ENCODE results near the gene EHF. TPM values are rescaled to one million over a fixed set of nuclear protein-coding genes. Genes with fewer than 3 reads are reported as not detected.

EHF gene
- total RNA-seq, 1 experiment from 2014 or later = 0.51 TPM

DNA sequence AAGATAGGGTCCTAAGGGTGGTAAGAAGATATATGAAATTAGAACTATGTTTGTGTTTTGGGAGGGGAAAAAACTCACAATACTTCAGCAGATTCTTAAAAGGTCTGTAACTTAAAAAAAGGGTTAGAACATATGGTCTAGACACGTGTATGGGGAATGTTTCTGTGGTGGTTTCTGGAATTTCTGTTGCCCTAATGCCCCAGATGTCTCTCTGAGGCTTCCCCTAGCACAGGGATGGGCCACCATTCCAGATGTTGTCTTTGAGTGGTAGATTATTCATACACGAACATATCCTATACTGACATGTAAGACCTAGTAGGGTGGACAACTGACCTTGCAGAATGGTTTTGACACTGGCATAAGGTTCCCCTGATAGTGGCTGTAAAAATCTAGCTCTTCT lies 26.2 kb downstream of the EHF start:
- Histone ChIP-seq H3K4me3 (ENCODE audit: low read depth in 2 of 2, low read length in 2 of 2) (no peak overlapping the region), H3K27ac (ENCODE audit: low read length) (peak overlapping the region; percentile 58; the same call in 1 of the 2 replicates), H3K36me3 (ENCODE audit: control insufficient read depth, insufficient read depth, low read length) (no peaks in the 10 kb centered on the region), H3K9me3 (ENCODE audit: control insufficient read depth, insufficient read depth, low read depth, low read length) (no peaks in the 10 kb centered on the region; the same call in 1 of the 2 replicates), H3K27me3 (ENCODE audit: control insufficient read depth, insufficient read depth, low read length) (no peaks in the 10 kb centered on the region), H3K4me1 (ENCODE audit: control insufficient read depth, insufficient read depth, low read length) (no peaks in the 10 kb centered on the region)
- POLR2A ChIA-PET = interaction anchor here (0.7 kb wide), 1 partner anchor 180 kb away, joined by 13 read pairs; no protein-coding TSS in a partner anchor
- CTCF ChIA-PET = no interaction called here
- no TSS peak for BruUV-seq (replicated peaks)
- intact Hi-C loops (cut with micrococcal nuclease; ENCODE audit: unreplicated experiment) (no loop called here), in situ Hi-C loops (cut with HindIII; ENCODE audit: low pct_unique_long_range_greater_than_20kb, low sequenced_read_pairs) (no loop called here)
- DNase-seq (ENCODE audit: low read depth, low spot score) (no peak), ATAC-seq (no peak)
- TF ChIP-seq TCF7L2 (IDR thresholded peaks at IDR 0.05; ENCODE audit: low read depth, low read length) (no peak), SIN3A (IDR thresholded peaks at IDR 0.05; ENCODE audit: borderline replicate concordance, insufficient read depth, low read depth, low read length) (no peak), POLR2AphosphoS5 (IDR thresholded peaks at IDR 0.05; ENCODE audit: low read depth, low read length) (no peak)
- TF ChIP-seq, protein P1, sequence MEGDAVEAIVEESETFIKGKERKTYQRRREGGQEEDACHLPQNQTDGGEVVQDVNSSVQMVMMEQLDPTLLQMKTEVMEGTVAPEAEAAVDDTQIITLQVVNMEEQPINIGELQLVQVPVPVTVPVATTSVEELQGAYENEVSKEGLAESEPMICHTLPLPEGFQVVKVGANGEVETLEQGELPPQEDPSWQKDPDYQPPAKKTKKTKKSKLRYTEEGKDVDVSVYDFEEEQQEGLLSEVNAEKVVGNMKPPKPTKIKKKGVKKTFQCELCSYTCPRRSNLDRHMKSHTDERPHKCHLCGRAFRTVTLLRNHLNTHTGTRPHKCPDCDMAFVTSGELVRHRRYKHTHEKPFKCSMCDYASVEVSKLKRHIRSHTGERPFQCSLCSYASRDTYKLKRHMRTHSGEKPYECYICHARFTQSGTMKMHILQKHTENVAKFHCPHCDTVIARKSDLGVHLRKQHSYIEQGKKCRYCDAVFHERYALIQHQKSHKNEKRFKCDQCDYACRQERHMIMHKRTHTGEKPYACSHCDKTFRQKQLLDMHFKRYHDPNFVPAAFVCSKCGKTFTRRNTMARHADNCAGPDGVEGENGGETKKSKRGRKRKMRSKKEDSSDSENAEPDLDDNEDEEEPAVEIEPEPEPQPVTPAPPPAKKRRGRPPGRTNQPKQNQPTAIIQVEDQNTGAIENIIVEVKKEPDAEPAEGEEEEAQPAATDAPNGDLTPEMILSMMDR (IDR thresholded peaks at IDR 0.05) = no peak
- TF ChIP-seq, protein P2, sequence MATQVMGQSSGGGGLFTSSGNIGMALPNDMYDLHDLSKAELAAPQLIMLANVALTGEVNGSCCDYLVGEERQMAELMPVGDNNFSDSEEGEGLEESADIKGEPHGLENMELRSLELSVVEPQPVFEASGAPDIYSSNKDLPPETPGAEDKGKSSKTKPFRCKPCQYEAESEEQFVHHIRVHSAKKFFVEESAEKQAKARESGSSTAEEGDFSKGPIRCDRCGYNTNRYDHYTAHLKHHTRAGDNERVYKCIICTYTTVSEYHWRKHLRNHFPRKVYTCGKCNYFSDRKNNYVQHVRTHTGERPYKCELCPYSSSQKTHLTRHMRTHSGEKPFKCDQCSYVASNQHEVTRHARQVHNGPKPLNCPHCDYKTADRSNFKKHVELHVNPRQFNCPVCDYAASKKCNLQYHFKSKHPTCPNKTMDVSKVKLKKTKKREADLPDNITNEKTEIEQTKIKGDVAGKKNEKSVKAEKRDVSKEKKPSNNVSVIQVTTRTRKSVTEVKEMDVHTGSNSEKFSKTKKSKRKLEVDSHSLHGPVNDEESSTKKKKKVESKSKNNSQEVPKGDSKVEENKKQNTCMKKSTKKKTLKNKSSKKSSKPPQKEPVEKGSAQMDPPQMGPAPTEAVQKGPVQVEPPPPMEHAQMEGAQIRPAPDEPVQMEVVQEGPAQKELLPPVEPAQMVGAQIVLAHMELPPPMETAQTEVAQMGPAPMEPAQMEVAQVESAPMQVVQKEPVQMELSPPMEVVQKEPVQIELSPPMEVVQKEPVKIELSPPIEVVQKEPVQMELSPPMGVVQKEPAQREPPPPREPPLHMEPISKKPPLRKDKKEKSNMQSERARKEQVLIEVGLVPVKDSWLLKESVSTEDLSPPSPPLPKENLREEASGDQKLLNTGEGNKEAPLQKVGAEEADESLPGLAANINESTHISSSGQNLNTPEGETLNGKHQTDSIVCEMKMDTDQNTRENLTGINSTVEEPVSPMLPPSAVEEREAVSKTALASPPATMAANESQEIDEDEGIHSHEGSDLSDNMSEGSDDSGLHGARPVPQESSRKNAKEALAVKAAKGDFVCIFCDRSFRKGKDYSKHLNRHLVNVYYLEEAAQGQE (IDR thresholded peaks at IDR 0.05; ENCODE audit: insufficient read depth in 1 of 2, low read depth in 2 of 2, low read length in 1 of 2) = no peak

DNA sequence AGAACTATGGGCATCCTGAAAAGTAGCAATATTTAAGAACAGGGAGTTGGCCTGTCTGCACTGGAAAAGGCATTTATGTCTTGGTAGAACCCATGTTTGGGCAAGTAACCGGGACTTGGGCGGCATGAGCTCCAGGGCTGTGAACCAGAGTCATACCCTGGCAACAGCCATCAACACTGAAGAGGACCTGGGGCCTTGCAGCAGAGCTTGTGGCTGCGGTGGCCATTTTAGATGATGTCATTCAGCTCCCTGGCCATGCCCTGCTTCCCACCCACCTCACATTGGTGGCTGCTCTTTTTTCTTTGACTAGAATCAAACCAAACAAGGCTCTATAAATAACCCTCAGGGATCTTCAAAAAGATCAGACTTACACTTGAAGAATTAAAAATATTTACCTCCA lies 26.6 kb downstream of the EHF start:
- Histone ChIP-seq H3K27me3 (ENCODE audit: control insufficient read depth, insufficient read depth, low read length) (no peaks in the 10 kb centered on the region), H3K4me1 (ENCODE audit: control insufficient read depth, insufficient read depth, low read length) (no peaks in the 10 kb centered on the region), H3K36me3 (ENCODE audit: control insufficient read depth, insufficient read depth, low read length) (no peaks in the 10 kb centered on the region), H3K27ac (ENCODE audit: low read length) (peak overlapping the region; percentile 58; the same call in 1 of the 2 replicates), H3K4me3 (ENCODE audit: low read depth in 2 of 2, low read length in 2 of 2) (no peak overlapping the region), H3K9me3 (ENCODE audit: control insufficient read depth, insufficient read depth, low read depth, low read length) (no peaks in the 10 kb centered on the region; the same call in 1 of the 2 replicates)
- ChIA-PET POLR2A (no interaction called here), CTCF (no interaction called here)
- BruUV-seq (replicated peaks) = no TSS peak
- in situ Hi-C loops (cut with HindIII; ENCODE audit: low pct_unique_long_range_greater_than_20kb, low sequenced_read_pairs) (no loop called here), intact Hi-C loops (cut with micrococcal nuclease; ENCODE audit: unreplicated experiment) (no loop called here)
- DNase-seq (ENCODE audit: low read depth, low spot score) = no peak
- TF ChIP-seq POLR2AphosphoS5 (IDR thresholded peaks at IDR 0.05; ENCODE audit: low read depth, low read length) = no peak
- TF ChIP-seq, protein P2 (IDR thresholded peaks at IDR 0.05; ENCODE audit: insufficient read depth in 1 of 2, low read depth in 2 of 2, low read length in 1 of 2) = no peak
- no peak for ATAC-seq
